SK-N-SH (cell line): ENCODE measurements around the gene SLC35D2. TPM values are rescaled to one million over a fixed set of nuclear protein-coding genes. Genes with fewer than 3 reads are reported as not detected.

Experiments
- CTCF ChIA-PET: fragments of 300-600, 350-600 bp; formaldehyde crosslinking; extraction: SDS; loops from one replicate; lab custom pipeline; 2021; lab: Yijun Ruan, JAX
- POLR2A ChIA-PET: fragments of 350-600 bp; sonication (Branson Sonifier 250); formaldehyde crosslinking; extraction: SDS; loops from one replicate; lab custom pipeline; 2020; ENCODE audit warnings: antibody characterized with exemption, inconsistent platforms; lab: Yijun Ruan, JAX
- DNase-seq: peaks from one replicate; pipeline ENCODE4 v3.0.0; 2012
- H2AFZ ChIP-seq: fragments of 200-600 bp; sonication (generic); 2 replicates; pipeline ENCODE4 v1.8.1; 2016; ENCODE audit warnings: antibody characterized with exemption, mild to moderate bottlenecking, low read depth
- H3F3A ChIP-seq: fragments of 200-600 bp; sonication (generic); replicated peaks from 2 replicates; pipeline ENCODE3; 2016; ENCODE audit warnings: antibody characterized with exemption, mild to moderate bottlenecking; ENCODE audit not compliant: insufficient read depth
- H3K27ac ChIP-seq, 2 experiments: fragments of 200-500 bp in 1 of 2; fragments of 200-600 bp in 1 of 2; sonication (Bioruptor generic) in 1 of 2; sonication (generic), shearing (Covaris generic) in 1 of 2; 2 replicates each; pipeline versions ENCODE4 v1.5.1 to v1.6.1; 2014 to 2016; ENCODE audit warnings: low read depth in 2 of 2, inconsistent platforms in 1 of 2, low read length in 1 of 2, mild to moderate bottlenecking in 1 of 2, mixed read lengths in 1 of 2
- H3K27me3 ChIP-seq: fragments of 200-600 bp; sonication (generic), shearing (Covaris generic); 2 replicates; pipeline ENCODE4 v1.6.1; 2016; ENCODE audit warnings: mixed run types; ENCODE audit not compliant: insufficient read depth
- H3K36me3 ChIP-seq, 2 experiments: fragments of 200-500 bp in 1 of 2; fragments of 200-600 bp in 1 of 2; sonication (Bioruptor generic) in 1 of 2; sonication (generic) in 1 of 2; replicated peaks in 1 of 2; 2 replicates each; pipeline versions ENCODE3 to v1.5.1; 2014 to 2016; ENCODE audit warnings: low read length in 1 of 2, mild to moderate bottlenecking in 1 of 2; ENCODE audit not compliant: insufficient read depth in 2 of 2, control insufficient read depth in 1 of 2
- H3K4me1 ChIP-seq, 2 experiments: fragments of 200-500 bp in 1 of 2; fragments of 200-600 bp in 1 of 2; sonication (Bioruptor generic) in 1 of 2; sonication (generic), shearing (Covaris generic) in 1 of 2; 2 replicates each; pipeline versions ENCODE4 v1.5.1 to v1.6.1; 2014 to 2016; ENCODE audit warnings: low read depth in 1 of 2, low read length in 1 of 2, mixed run types in 1 of 2; ENCODE audit not compliant: insufficient read depth in 2 of 2, control insufficient read depth in 1 of 2
- H3K4me2 ChIP-seq: fragments of 200-600 bp; sonication (generic), shearing (Covaris generic); 2 replicates; pipeline ENCODE4 v1.6.1; 2017; ENCODE audit warnings: mixed run types
- H3K4me3 ChIP-seq, 2 experiments: fragments of 200-500 bp in 1 of 2; fragments of 200-600 bp in 1 of 2; sonication (Bioruptor generic) in 1 of 2; sonication (generic), shearing (Covaris generic) in 1 of 2; 2 replicates each; pipeline versions ENCODE4 v1.5.1 to v1.8.1; 2014 to 2016; ENCODE audit warnings: low read depth in 2 of 2, inconsistent platforms in 1 of 2, low read length in 1 of 2, mild to moderate bottlenecking in 1 of 2, mixed read lengths in 1 of 2, moderate library complexity in 1 of 2
- H3K79me2 ChIP-seq: fragments of 200-600 bp; sonication (generic); 2 replicates; pipeline ENCODE4 v1.8.1; 2017; ENCODE audit warnings: mild to moderate bottlenecking; ENCODE audit not compliant: insufficient read depth
- H3K9ac ChIP-seq: fragments of 200-600 bp; sonication (generic); 2 replicates; pipeline ENCODE4 v1.6.1; 2017; ENCODE audit warnings: mixed run types
- H3K9me2 ChIP-seq: fragments of 200-600 bp; sonication (generic); 2 replicates; pipeline ENCODE4 v1.6.1; 2017; ENCODE audit warnings: mixed run types
- H3K9me3 ChIP-seq: fragments of 200-600 bp; sonication (generic); 2 replicates; pipeline ENCODE4 v1.6.1; 2017; ENCODE audit warnings: mixed run types, mild to moderate bottlenecking, moderate library complexity
- H4K20me1 ChIP-seq: fragments of 200-600 bp; sonication (generic); 2 replicates; pipeline ENCODE4 v1.6.1; 2017; ENCODE audit warnings: mild to moderate bottlenecking, mixed run types; ENCODE audit not compliant: insufficient read depth
- CHD2 ChIP-seq: fragments of 150-350 bp; IDR thresholded peaks from 2 replicates; pipeline ENCODE4 v1.6.1; 2018; ENCODE audit warnings: low read length; ENCODE audit not compliant: partially characterized antibody
- EP300 ChIP-seq, 2 experiments: IDR thresholded peaks; 2 replicates each; pipeline versions ENCODE4 v1.4.0 to v1.6.1; 2012; ENCODE audit warnings: borderline replicate concordance in 1 of 2, low read depth in 1 of 2, low read length in 1 of 2
- EZH2phosphoT487 ChIP-seq: fragments of 200-600 bp; sonication (generic); IDR thresholded peaks from 2 replicates; pipeline ENCODE4 v1.6.1; 2017; ENCODE audit warnings: low read depth, mixed run types, mild to moderate bottlenecking, antibody characterized with exemption, moderate library complexity, borderline replicate concordance
- GATA2 ChIP-seq: sonication (generic); formaldehyde crosslinking; IDR thresholded peaks from 2 replicates; pipeline ENCODE4 v1.5.0; 2020; ENCODE audit warnings: mild to moderate bottlenecking, missing genetic modification reagents
- JUND ChIP-seq: IDR thresholded peaks from 2 replicates; pipeline ENCODE4 v1.4.0; 2012
- MXI1 ChIP-seq: IDR thresholded peaks from 2 replicates; pipeline ENCODE4 v1.6.1; 2012; ENCODE audit warnings: mild to moderate bottlenecking, low read depth, low read length, improper control_type of control experiment
- PBX3 ChIP-seq: IDR thresholded peaks from 2 replicates; pipeline ENCODE4; 2012
- RAD21 ChIP-seq: IDR thresholded peaks from 2 replicates; pipeline ENCODE4 v1.6.1; 2012; ENCODE audit warnings: mild to moderate bottlenecking, low read length
- RCOR1 ChIP-seq: fragments of 150-350 bp; IDR thresholded peaks from 2 replicates; pipeline ENCODE4 v1.6.1; 2017; ENCODE audit warnings: antibody characterized with exemption, low read length
- REST ChIP-seq: IDR thresholded peaks from 2 replicates; pipeline ENCODE4 v1.6.1; 2012; ENCODE audit warnings: mild to moderate bottlenecking, low read depth, low read length, moderate library complexity
- RFX5 ChIP-seq: IDR thresholded peaks from 2 replicates; pipeline ENCODE4 v1.6.1; 2012; ENCODE audit warnings: mild to moderate bottlenecking, improper control_type of control experiment, low read length
- RXRA ChIP-seq: IDR thresholded peaks from 2 replicates; pipeline ENCODE4 v1.4.0; 2012; ENCODE audit warnings: low read depth, mild to moderate bottlenecking, borderline replicate concordance
- SIN3A ChIP-seq: IDR thresholded peaks from 2 replicates; pipeline ENCODE4 v1.6.1; 2012; ENCODE audit warnings: low read depth, mild to moderate bottlenecking, low read length, moderate library complexity, borderline replicate concordance
- SMC3 ChIP-seq: IDR thresholded peaks from 2 replicates; pipeline ENCODE4 v1.6.1; 2012; ENCODE audit warnings: low read depth, low read length, improper control_type of control experiment
- TCF12 ChIP-seq: IDR thresholded peaks from 2 replicates; pipeline ENCODE4 v1.4.0; 2012
- TEAD4 ChIP-seq: IDR thresholded peaks from 2 replicates; pipeline ENCODE4 v1.4.0; 2012; ENCODE audit warnings: mild to moderate bottlenecking, borderline replicate concordance; ENCODE audit not compliant: insufficient read depth
- ZBTB33 ChIP-seq: IDR thresholded peaks from 2 replicates; pipeline ENCODE4 v1.4.0; 2012; ENCODE audit warnings: low read depth, borderline replicate concordance
- WGBS: methylation state at CpG from one replicate; pipeline ENCODE4 v1.1.6; 2017; ENCODE audit warnings: low lambda C conversion rate; 5-methylcytosine and 5-hydroxymethylcytosine counted together
- polyA plus RNA-seq, 3 experiments: library from polyadenylated mRNA; depleted of rRNA; stranded (reverse); fragments of >200 nt; gene quantifications; 2 replicates each; pipeline ENCODE4 v1.2.3, GENCODE V29; 2012
- TF ChIP-seq, protein P1 (sequence below): IDR thresholded peaks from 2 replicates; pipeline ENCODE4 v1.4.0; 2012; ENCODE audit warnings: low read depth
- TF ChIP-seq, protein P2 (sequence below): IDR thresholded peaks from 2 replicates; pipeline ENCODE4 v1.4.0; 2012; ENCODE audit warnings: low read depth, borderline replicate concordance

The SLC35D2 gene
- polyA plus RNA-seq, 1 of the 3 experiments (the other 2 are of a cell fraction) = 26.1 TPM

- no peak overlapping the region for H3K4me2 ChIP-seq
- H3K4me1 ChIP-seq = peaks cover under 1 to 7% of the 10 kb centered on the region in 2 experiments; a peak in 1 of 4 replicates
- 0 out of 2 replicates have a peak overlapping the region, but pooled peaks have one; percentile 3 for H3K9ac ChIP-seq
- no peaks in the 10 kb centered on the region for H3K27me3 ChIP-seq
- no peaks in the 10 kb centered on the region for H4K20me1 ChIP-seq
- peaks cover 13 to 18% of the 10 kb centered on the region in 2 experiments for H3K36me3 ChIP-seq
- no peak overlapping the region for H3K27ac ChIP-seq
- WGBS = 85% methylated on average over 5 of the region's 5 CpGs
- no peaks in the 10 kb centered on the region for H3K9me2 ChIP-seq
- DNase-seq = no peak
- peaks cover 3% of the 10 kb centered on the region for H3F3A ChIP-seq
- CTCF ChIA-PET = no interaction called here
- H3K4me3 ChIP-seq = no peak overlapping the region
- POLR2A ChIA-PET = no interaction called here
- no peak overlapping the region for H2AFZ ChIP-seq
- TF ChIP-seq TEAD4 (no peak), SMC3 (no peak), RAD21 (no peak), REST (no peak), RXRA (no peak), ZBTB33 (no peak), RFX5 (no peak), RCOR1 (no peak), MXI1 (no peak), CHD2 (no peak), EP300 (IDR thresholded peaks at IDR 0.05; ENCODE audit: borderline replicate concordance in 1 of 2, low read depth in 1 of 2, low read length in 1 of 2) (no peak), TCF12 (no peak), SIN3A (no peak), PBX3 (no peak), GATA2 (CRISPR knock-in tag) (no peak), JUND (no peak), EZH2phosphoT487 (no peak)
- TF ChIP-seq, protein P1, sequence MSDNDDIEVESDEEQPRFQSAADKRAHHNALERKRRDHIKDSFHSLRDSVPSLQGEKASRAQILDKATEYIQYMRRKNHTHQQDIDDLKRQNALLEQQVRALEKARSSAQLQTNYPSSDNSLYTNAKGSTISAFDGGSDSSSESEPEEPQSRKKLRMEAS = no peak
- TF ChIP-seq, protein P2, sequence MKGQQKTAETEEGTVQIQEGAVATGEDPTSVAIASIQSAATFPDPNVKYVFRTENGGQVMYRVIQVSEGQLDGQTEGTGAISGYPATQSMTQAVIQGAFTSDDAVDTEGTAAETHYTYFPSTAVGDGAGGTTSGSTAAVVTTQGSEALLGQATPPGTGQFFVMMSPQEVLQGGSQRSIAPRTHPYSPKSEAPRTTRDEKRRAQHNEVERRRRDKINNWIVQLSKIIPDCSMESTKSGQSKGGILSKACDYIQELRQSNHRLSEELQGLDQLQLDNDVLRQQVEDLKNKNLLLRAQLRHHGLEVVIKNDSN = no peak
- H3K79me2 ChIP-seq = peaks cover 7% of the 10 kb centered on the region
- H3K9me3 ChIP-seq = no peaks in the 10 kb centered on the region
Measured at GRCh38 chr9:96391021-96391765, 7.7 kb upstream of the SLC35D2 start.
